ENCODE data around the gene FRMD1. TPM values are rescaled to one million over a fixed set of nuclear protein-coding genes. Genes with fewer than 3 reads are reported as not detected.

Gene FRMD1
- total RNA-seq, 1 donor from 2014 or later: 0.41 TPM

DNA sequence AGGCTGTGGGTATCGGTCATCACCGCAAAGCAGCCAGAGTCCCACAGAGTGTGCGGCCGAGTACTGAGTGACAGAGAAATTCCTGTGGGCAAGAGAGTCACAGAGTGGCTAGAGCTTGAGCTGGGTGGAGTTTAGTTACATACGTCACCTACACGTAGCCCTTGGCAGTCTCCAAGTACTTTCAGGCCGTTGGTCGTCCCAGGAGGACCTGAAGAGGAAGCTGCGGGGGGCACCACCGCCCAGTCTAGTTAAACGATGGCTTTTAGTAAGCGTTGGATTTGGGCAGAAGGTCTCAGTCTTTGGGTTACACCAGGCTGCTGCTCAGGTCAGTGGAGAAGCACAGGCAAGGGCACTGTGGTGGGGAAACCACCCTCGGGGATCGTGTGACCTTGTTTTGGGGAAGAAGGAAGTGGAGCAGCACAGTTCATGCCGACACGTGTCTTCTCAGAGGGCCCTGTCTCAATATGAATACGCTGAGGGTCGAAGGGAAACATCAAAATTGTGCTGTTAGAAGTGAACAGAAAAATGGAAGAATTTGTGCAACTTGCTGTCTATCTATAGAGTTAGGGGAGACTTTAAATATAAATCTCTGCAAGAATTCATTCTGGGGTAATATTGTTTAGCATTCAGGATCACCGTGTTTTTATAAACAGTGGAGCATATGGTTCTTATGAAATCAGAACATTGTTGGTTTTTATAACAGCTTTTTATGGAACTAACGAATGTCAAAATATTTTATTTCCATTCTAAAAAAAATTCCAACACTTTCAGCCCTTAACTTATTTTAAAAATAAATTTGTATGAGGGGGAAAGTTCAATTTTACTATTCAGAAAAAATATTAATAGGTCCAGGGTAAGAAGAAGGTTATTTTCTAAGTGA lies 52.9 kb downstream of the FRMD1 start:
- peak; percentile 32 for DNase-seq (ENCODE audit: missing footprints)
- no peak for ATAC-seq
- intact Hi-C loops (cut with DNase I): no loop called here

DNA sequence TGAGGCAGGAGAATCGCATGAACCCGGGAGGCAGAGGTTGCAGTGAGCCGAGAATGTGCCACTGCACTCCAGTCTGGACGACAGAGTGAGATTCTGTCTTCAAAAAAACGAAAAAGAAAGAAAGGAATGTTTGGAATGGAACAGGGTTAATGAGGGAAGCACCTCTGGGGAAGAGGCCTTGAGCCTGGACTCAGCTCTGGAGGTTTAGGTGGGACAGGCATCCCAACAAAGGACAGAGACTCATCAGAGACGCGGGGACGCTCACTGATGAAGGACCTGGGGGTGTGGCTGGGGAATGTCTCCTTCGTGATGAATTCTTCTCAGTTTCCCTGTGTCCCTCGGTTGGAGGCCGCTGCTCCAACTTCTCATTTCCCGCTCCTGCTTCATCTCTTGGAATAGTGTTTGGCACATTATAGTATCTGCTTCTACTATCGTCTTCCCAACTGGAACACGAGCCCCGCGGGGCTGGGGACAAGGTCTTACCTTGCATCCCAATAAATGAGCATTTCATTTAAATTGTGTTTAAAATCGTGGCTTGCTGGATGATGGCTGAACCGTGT lies 54.0 kb downstream of the FRMD1 start:
- intact Hi-C loops (cut with DNase I): no loop called here
- DNase-seq (ENCODE audit: missing footprints): peak; percentile 32
- ATAC-seq: no peak

DNA sequence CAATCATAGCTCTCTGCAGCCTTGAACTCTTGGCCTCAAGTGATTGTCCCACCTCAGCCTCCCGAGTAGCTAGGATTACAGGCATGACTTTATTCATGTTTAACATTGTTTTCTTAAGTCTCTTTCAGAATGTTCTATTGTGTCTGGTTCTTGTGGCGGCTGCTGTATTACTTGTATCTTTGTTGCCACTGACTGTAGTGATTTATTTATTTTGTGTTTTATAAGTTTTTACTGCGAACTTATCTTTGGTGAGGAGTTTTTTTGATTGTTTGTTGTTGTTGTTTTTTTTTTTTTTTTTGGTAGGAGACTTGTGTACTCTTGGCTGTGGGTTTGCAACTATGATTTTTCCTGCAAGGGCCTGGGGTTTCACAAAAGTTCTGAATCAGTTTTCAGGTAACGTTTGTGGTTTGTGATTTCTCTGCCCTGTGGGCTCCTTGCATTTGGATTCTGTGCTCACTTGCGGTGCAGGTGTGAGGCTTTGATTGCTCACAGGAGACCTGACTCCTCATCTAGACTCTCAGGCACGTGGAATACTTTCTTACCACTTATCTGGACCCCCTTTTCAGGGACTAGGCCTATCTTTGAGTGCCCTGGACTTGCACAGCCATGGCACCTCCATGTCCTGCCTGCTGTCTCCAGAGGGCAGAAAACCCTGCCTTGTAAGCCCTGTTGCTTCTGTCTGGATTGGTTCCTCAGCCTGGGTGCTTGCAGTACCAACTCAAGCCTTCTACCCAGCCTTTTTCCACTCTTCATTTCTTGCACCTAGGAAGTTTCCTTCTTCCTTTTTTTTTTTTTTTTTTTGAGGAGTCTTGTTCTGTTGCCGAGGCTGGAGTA lies 56.3 kb downstream of the FRMD1 start:
- intact Hi-C loops (cut with DNase I): no loop called here
- no peak for ATAC-seq
- DNase-seq (ENCODE audit: missing footprints): no peak

GRCh38 chr6:168021581-168021980 lies 57.4 kb downstream of the FRMD1 start:
- intact Hi-C loops (cut with DNase I): no loop called here
- ATAC-seq: no peak
- no peak for DNase-seq (ENCODE audit: missing footprints)

DNA sequence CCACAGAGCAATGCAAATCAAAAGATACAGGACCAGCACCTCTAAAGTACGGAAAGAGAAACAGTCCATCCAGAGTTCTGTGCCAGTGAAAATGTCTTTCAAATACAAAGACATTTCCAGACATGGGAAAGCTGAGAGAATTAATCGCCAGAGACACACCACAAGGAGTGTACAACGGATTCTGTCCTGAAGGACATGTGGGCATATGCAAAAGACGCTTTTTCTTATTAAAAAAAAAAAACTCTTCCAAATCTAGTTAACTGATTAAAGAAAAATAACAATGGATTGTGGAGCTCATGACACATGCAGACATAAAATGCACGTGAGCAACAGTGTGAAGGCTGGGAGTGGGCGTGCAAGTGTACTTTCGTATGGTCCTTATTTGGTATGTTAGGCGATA lies 58.8 kb downstream of the FRMD1 start:
- intact Hi-C loops (cut with DNase I): no loop called here
- ATAC-seq (no peak), DNase-seq (ENCODE audit: missing footprints) (no peak)

DNA sequence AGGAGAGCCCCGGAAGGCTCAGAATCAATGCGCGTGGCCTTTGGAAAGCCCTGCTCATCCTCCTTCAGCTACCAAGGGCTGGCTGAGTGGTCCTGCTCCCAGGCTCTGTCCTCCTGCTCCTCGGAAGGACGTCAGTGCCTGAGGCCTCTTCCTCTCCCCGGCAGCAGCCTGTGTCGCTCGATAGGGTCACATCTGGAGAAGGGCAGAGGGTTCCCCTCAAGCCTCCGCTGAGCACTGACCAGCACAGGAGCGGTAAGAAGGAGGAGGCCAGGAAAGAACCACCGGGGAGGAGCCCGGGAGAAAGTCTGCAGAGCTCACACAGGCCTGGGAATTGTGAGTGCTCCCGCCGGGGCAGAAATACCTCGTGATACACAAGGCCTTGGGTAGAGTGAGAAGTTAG lies 60.3 kb downstream of the FRMD1 start:
- intact Hi-C loops (cut with DNase I): no loop called here
- DNase-seq (ENCODE audit: missing footprints) (no peak), ATAC-seq (no peak)

DNA sequence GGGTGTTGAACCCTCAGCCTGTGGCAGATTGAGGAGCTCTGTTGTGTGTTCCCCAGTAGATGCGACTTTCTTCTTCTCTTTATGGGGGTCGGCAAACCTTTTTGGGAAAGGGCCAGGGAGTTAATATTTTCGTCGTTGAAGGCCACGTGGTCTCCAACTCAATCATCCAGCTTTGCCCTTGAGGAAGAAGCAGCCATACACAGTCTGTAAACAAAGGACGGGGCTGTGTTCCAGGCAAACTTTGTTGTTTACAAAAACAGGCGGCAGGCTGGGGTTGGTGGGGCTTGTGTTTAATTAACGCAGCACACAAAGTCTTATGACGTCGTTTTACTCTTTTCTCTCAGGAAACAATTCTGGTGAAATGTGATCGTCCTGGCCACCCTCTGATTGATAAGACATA lies 61.4 kb downstream of the FRMD1 start:
- DNase-seq (ENCODE audit: missing footprints) (no peak), ATAC-seq (no peak)
- intact Hi-C loops (cut with DNase I): no loop called here

- intact Hi-C loops (cut with DNase I): no loop called here
- ATAC-seq (no peak), DNase-seq (ENCODE audit: missing footprints) (no peak)
These were observed 62.1 kb downstream of the FRMD1 start for GRCh38 chr6:168016721-168017525.

DNA sequence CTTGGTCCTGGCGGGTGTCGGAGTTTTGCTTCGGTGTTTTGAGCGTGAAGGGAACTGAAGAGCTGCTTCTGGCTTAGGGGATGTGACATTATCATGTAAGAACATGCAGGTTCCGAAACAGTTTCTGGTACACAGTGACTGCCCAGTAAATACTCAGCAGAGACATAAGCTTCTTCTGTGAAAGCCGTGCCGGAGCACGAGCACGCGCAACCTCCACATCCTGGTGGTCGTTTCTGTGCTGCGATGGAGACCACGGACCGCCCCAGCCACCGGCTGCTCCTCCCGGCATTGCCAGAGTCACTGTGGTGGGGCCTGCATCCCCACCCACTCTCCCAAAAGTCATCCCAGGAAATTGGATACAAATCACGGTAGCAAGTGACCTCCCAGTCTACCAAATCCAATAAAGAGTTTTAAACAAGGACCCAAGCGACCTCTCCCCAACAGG lies 62.8 kb downstream of the FRMD1 start:
- intact Hi-C loops (cut with DNase I): no loop called here
- ATAC-seq (no peak), DNase-seq (ENCODE audit: missing footprints) (no peak)

DNA sequence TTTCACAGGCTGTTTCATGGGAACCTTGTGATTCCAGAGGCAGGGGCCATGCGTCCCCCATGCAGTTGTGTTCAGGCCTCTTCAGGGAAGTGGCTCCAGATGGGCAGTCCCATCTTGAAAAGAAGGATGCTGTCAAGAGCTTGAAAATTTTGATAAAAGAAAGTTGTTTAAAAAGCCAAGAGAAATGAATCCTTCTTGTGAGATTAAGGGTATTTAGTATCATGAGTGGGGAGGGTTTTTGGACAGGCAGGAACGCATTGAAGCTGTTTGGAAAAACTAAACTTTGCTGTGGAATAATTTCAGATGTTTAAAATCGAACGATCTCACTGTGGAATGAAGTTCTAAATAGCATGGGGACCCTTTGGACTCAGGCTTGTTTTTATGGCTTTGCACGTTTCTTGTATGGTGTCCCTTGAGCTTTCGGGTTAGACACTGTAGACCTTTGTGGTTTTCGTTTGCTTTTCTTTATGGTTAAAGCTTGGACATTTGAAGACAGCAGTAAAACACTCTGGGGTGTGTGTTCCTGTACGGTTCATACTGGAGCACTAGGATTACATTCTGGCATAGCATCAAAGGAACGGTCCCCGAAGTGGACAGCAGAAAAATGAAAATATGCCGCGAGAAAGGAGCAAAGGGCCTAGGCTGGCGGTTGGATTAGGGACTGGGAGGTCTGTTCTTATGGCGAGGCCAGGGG lies 63.4 kb downstream of the FRMD1 start:
- intact Hi-C loops (cut with DNase I): no loop called here
- no peak for ATAC-seq
- no peak for DNase-seq (ENCODE audit: missing footprints)

DNA sequence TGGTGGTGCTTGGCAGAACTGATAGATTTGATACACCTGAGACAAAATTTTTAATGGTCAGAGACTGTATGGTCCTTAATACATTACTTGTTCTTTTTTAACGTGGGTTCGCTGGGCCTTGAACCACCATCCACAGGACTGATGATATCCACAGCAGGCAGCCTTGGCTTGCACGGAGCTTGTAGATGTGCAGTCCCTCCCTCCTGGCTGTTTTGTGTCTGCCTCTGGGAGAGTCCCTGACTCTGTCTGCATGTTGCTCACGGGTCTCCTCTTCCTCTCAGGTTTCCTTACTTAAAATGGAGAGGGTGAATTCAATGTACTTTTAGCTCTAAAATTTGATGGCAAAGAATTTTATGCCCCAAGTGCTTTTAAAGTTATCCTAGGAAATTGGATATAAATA lies 64.0 kb downstream of the FRMD1 start:
- no peak for ATAC-seq
- intact Hi-C loops (cut with DNase I): no loop called here
- no peak for DNase-seq (ENCODE audit: missing footprints)

- ATAC-seq (no peak), DNase-seq (ENCODE audit: missing footprints) (no peak)
- intact Hi-C loops (cut with DNase I): no loop called here
These were observed 64.6 kb downstream of the FRMD1 start for GRCh38 chr6:168014428-168014827.

GRCh38 chr6:168013250-168013915 lies 65.6 kb downstream of the FRMD1 start:
- no peak for DNase-seq (ENCODE audit: missing footprints)
- intact Hi-C loops (cut with DNase I): no loop called here
- ATAC-seq: no peak

DNA sequence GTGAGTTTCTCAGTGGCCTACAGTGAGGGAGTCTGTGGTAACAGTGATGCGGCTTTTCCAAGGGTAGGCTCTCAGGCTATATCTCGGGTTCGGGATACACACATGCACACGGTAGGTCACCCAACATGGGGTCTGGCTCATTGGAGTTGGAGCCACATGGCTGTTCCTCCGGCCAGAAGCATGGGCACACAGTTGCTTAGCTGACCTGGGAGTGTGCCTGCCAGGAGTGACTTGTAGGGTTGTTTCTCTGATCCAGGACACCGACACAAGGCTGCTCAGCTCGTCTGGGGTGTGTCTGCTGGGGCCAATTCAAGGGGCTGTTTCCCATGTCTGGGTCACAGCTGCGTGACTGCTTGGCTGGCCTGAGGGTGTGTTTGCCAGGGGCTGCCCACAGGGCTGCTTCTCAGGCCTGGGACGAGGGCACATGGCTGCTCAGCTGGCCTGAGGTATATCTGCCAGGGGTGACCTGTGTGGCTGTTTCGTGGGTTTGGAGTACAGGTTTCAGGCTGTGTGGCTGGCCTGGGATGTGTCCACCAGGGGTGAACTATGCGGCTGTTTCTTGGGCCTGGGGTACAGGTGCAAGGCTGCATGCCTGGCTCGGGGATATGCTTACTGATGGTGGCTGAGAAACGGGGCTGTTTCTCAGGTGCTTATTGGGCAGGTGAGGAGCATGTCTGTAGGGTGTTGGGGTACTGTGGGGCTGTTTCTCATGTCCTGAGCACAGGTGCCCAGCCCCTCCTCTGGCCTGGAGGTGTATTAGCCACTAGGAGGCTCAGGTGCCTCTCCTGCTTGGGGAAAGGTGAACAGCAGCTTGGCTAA lies 66.4 kb downstream of the FRMD1 start:
- ATAC-seq (no peak), DNase-seq (ENCODE audit: missing footprints) (no peak)
- intact Hi-C loops (cut with DNase I): no loop called here

DNA sequence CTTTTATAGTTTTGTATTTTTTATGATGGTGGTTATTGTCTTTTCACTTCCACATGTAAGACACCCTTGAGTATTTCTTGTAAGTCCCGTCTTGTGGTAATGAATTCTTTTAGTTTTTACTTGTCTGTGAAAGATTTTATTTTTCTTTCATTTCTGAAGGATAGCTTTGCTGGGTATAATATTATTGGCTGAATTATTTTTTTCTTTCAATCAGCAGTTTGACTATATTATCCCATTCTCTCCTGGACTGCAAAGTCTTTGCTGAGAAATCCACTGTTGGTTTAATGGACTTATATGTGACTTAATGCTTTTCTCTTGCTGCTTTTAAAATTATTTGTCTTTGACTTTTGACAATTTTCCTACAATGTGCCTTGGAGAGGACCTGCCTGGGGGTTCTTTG lies 67.7 kb downstream of the FRMD1 start:
- DNase-seq (ENCODE audit: missing footprints) (no peak), ATAC-seq (no peak)
- intact Hi-C loops (cut with DNase I): no loop called here

- DNase-seq (ENCODE audit: missing footprints): no peak
- intact Hi-C loops (cut with DNase I): no loop called here
These were observed 69.7 kb downstream of the FRMD1 start for GRCh38 chr6:168009331-168009730.

More at GRCh38 chr6:168009331-168009730, 69.7 kb downstream of the FRMD1 start:
- no peak for ATAC-seq
